ENCODE measurements around the gene SPECC1. TPM values are rescaled to one million over a fixed set of nuclear protein-coding genes. Genes with fewer than 3 reads are reported as not detected.
"Not testable (repeated sequence)": the region's sequence is repeated elsewhere in the genome, so short reads cannot be mapped to it uniquely, and the experiment has no call there.

The SPECC1 gene
- total RNA-seq, 6 experiments from 2014 or later = 0.81 to 5.0 (median 2.8) TPM

DNA sequence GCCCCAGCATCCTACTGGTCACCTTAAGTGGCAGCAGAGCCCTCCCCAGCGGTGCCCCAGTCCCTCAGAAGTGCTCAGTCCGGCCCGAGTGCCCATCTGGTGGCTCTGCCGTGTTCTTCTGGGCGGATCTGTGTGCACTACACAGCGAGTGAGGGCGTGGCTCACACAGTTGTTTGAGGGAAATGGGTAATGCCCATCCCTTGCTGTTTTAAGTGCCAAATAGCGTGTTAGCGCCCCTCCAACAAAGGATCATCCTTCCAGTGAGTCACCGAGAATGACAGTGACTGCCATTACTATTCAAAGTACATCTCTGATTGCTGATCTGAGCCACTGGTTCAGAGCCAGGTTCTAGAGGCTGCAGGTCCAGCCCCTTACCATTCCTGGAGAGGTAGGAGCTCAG lies 306.2 kb downstream of the SPECC1 start:
- H3K4me3 ChIP-seq = no peak overlapping the region
- ATAC-seq = no peak
- H3K36me3 ChIP-seq = no peaks in the 10 kb centered on the region
- no peak overlapping the region for H3K27ac ChIP-seq
- no peak for DNase-seq
- H3K27me3 ChIP-seq = no peaks in the 10 kb centered on the region
- H3K9me3 ChIP-seq = no peaks in the 10 kb centered on the region
- H3K4me1 ChIP-seq = no peaks in the 10 kb centered on the region
- WGBS (ENCODE audit: insufficient coverage, low coverage, low lambda C conversion rate, missing lambda C conversion rate) = 80% methylated on average over 1 of the region's 10 CpGs
- no peak for TF ChIP-seq POLR2A (IDR thresholded peaks at IDR 0.05)
- TF ChIP-seq, protein P1, sequence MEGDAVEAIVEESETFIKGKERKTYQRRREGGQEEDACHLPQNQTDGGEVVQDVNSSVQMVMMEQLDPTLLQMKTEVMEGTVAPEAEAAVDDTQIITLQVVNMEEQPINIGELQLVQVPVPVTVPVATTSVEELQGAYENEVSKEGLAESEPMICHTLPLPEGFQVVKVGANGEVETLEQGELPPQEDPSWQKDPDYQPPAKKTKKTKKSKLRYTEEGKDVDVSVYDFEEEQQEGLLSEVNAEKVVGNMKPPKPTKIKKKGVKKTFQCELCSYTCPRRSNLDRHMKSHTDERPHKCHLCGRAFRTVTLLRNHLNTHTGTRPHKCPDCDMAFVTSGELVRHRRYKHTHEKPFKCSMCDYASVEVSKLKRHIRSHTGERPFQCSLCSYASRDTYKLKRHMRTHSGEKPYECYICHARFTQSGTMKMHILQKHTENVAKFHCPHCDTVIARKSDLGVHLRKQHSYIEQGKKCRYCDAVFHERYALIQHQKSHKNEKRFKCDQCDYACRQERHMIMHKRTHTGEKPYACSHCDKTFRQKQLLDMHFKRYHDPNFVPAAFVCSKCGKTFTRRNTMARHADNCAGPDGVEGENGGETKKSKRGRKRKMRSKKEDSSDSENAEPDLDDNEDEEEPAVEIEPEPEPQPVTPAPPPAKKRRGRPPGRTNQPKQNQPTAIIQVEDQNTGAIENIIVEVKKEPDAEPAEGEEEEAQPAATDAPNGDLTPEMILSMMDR (IDR thresholded peaks at IDR 0.05) = no peak
- intact Hi-C loops (cut with DNase I) = no loop called here

DNA sequence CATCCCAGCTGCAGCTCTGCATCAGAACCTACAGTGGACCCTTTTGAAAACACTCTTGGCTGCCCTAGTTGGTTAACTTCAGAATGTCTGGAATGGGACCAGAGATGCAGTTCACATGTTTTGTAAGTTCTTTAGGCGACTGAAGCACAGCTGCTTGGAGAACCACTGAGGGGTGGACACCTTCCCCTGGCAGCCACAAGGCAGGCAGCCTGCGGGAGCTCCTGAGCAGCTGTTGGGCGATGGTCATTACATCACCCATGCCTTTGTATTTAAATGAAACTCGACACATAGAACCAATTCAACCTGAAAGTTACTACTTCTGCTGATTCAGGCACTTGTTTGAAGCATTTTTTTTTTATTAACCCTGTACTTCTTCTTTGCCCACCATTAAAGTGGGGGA lies 306.7 kb downstream of the SPECC1 start:
- H3K4me3 ChIP-seq = no peak overlapping the region
- no peaks in the 10 kb centered on the region for H3K4me1 ChIP-seq
- H3K27ac ChIP-seq = no peak overlapping the region
- DNase-seq = no peak
- ATAC-seq = no peak
- TF ChIP-seq, protein P1 (IDR thresholded peaks at IDR 0.05) = no peak
- no peak for TF ChIP-seq POLR2A (IDR thresholded peaks at IDR 0.05)
- H3K9me3 ChIP-seq = no peaks in the 10 kb centered on the region
- H3K27me3 ChIP-seq = no peaks in the 10 kb centered on the region
- 79% methylated on average over 4 of the region's 4 CpGs for WGBS (ENCODE audit: insufficient coverage, low coverage, low lambda C conversion rate, missing lambda C conversion rate)
- H3K36me3 ChIP-seq = no peaks in the 10 kb centered on the region
- intact Hi-C loops (cut with DNase I) = no loop called here

DNA sequence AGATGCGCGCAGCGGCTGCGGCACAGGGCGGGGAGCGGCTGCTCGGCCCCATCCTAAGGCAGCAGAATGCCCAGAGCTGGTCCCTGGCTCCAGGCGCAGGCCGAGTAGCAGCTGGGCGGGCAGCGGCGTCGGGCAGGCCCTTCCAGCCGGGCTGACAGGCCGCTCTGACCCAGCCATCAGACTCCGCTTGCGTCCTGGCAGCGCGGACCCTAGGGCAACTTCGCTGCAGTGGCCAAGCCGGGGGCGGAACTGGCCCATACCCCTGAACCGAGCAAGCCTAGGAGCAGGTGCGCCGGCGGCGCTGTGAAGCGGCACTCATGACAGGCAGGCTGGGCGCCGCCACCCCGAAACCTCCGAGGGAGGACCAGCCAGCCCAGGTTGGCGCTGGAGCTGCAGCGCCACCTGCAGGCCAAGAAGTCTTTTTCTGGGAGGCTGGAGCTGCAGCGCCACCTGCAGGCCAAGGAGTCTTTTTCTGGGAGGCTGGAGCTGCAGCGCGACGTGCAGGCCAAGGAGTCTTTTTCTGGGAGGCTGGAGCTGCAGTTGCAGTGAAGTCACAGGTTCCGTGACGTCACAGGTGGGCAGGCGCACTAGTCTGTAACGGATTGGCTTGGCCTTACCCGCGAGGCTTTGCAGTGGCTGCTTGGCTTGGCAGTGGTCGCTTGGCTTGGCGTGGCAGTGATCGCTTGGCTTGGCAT lies 311.5 kb downstream of the SPECC1 start:
- H3K27ac ChIP-seq; H3K9me3 ChIP-seq; intact Hi-C loops (cut with DNase I); H3K4me1 ChIP-seq; H3K27me3 ChIP-seq; H3K36me3 ChIP-seq: not testable (repeated sequence)
- TF ChIP-seq, protein P1 (IDR thresholded peaks at IDR 0.05) = peak; percentile 74 to 88 (median 80)
- WGBS (ENCODE audit: insufficient coverage, low coverage, low lambda C conversion rate, missing lambda C conversion rate) = 31% methylated on average over 5 of the region's 47 CpGs
- ATAC-seq (peak; percentile 56 to 92 (median 75)), DNase-seq (peak in 2 of 3 donors; percentile 54 to 65)
- H3K4me3 ChIP-seq = peak overlapping the region in 2 of 3 donors; percentile 20 to 35

DNA sequence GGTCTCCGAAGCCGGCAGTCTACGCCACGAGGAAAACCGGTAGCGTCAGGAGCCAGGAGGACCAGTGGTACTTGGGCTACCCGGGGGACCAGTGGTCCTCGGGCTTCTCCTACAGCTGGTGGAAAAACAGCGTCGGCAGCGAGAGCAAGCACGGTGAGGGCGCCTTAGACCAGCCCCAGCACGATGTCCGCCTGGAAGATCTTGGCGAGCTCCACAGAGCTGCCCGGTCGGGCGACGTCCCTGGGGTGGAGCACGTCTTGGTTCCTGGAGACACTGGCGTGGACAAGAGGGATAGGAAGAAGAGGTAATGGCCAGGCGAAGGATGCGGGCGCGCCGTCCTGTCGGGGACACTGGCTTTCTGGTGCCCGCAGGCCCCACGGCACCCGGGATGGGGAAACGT lies 312.2 kb downstream of the SPECC1 start:
- H3K9me3 ChIP-seq; DNase-seq; H3K4me1 ChIP-seq; H3K36me3 ChIP-seq; H3K27ac ChIP-seq; intact Hi-C loops (cut with DNase I); H3K27me3 ChIP-seq; H3K4me3 ChIP-seq: not testable (repeated sequence)
- ATAC-seq = peak in 1 of 4 donors; percentile 12
- WGBS (ENCODE audit: insufficient coverage, low coverage, low lambda C conversion rate, missing lambda C conversion rate) = 95% methylated on average over 16 of the region's 32 CpGs

DNA sequence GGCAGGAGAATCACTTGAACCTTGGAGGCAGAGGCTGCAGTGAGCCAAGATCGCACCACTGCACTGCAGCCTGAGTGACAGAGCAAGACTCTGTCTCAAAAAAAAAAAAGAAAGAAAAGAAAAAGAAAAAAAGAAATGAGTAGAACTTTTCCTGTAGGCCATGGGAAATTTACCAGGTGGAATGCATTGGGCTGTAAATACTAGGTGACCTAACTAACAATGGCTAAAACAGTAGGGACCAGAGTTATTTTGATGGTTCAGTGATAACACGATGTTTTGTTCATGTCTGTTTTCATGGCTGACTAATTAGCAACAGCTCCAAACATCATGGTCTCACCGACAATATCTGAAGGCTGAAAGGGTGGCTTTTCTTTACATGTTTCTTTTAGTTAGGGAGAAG lies 318.6 kb downstream of the SPECC1 start:
- H3K27me3 ChIP-seq; H3K4me3 ChIP-seq; H3K4me1 ChIP-seq; ATAC-seq; DNase-seq; H3K36me3 ChIP-seq; H3K27ac ChIP-seq; H3K9me3 ChIP-seq; intact Hi-C loops (cut with DNase I): not testable (repeated sequence)
- WGBS (ENCODE audit: insufficient coverage, low coverage, low lambda C conversion rate, missing lambda C conversion rate) = 71% methylated on average over 1 of the region's 3 CpGs

DNA sequence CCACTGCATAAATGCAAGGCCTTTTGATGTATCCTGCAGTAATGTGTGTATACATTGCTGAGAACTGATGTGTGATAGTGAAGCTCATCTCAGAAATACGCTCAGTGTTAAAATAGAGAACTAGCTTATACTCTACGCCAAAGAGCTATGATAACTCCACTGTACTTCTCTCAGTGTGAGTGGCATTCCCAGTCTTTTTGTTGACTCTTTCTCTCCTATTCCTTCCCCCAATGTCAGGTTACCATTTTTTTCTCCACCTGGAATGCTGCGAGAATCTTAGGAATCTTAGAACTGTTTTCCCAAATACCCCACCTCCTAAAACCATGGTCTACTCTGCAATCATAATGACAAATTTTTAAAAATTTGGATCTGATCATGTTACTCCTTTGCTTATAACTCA lies 342.2 kb downstream of the SPECC1 start:
- H3K9me3 ChIP-seq; ATAC-seq; DNase-seq; H3K27ac ChIP-seq; H3K4me1 ChIP-seq; H3K36me3 ChIP-seq; intact Hi-C loops (cut with DNase I); H3K27me3 ChIP-seq; H3K4me3 ChIP-seq: not testable (repeated sequence)
- no CpG with 5 or more reads among the region's 3 CpGs for WGBS (ENCODE audit: insufficient coverage, low coverage, low lambda C conversion rate, missing lambda C conversion rate)

DNA sequence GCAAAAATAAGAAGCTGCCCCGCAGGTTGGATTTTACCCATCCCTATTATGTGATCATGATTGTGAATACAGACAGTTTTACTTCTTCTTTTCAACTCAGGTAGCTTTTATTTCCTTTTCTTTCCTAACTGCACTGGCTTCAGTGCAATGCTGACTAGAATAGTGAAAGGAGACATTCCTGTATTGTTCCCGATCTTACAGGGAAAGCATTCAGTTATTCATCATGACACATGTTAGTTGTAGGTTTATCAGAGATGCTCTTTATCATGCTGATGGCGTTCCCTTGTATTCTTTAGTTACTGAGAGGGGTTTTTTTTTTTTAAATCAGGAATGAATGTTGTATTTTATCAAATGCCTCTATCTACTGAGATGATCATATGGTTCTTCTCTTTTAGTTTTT lies 343.4 kb downstream of the SPECC1 start:
- H3K4me3 ChIP-seq; H3K9me3 ChIP-seq; intact Hi-C loops (cut with DNase I); DNase-seq; H3K36me3 ChIP-seq; H3K4me1 ChIP-seq; H3K27ac ChIP-seq; H3K27me3 ChIP-seq; ATAC-seq: not testable (repeated sequence)
- WGBS (ENCODE audit: insufficient coverage, low coverage, low lambda C conversion rate, missing lambda C conversion rate) = 56% methylated on average over 3 of the region's 3 CpGs

DNA sequence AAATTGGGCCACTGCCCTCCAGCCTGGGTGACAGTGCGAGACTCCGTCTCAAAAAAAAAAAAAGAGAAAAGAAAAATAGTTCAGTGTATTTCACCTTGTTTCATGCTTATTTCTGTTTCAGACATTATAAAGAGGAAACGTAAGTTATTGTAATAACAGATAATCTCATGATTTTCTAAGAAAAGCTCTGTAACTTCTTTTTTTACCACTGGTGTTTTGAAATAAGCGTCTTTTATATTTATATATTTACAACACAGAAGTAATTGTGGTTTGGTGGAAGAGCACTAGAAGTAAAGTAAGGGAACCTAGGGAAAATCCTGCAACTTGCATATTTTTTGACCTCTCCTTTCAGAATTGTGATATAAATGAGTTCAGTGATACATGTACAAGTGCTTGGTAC lies 354.7 kb downstream of the SPECC1 start:
- H3K4me3 ChIP-seq; H3K27me3 ChIP-seq; DNase-seq; ATAC-seq; H3K27ac ChIP-seq; H3K36me3 ChIP-seq; H3K9me3 ChIP-seq; H3K4me1 ChIP-seq; intact Hi-C loops (cut with DNase I): not testable (repeated sequence)
- 45% methylated on average over 4 of the region's 4 CpGs for WGBS (ENCODE audit: insufficient coverage, low coverage, low lambda C conversion rate, missing lambda C conversion rate)

All from right lobe of liver (tissue), 6 donors.